SK-N-SH treated with all-trans-retinoic acid at 6 μM for 48 hours (cell line): ENCODE measurements around the gene CDK6.
A peak's percentile ranks its signal among the peaks of the same experiment; 100 is the strongest.

Experiments
- ATAC-seq: fragments of 200-7000 bp; cut with Tn5 transposase; 3 replicates; pipeline ENCODE4 v1.9.1; 2020; ENCODE audit warnings: mild to moderate bottlenecking, moderate library complexity
- BACH2 ChIP-seq: fragments of 250-450 bp; sonication (Bioruptor Pico); IDR thresholded peaks from 2 replicates; pipeline ENCODE4 v1.9.0; 2021; ENCODE audit warnings: mild to moderate bottlenecking, borderline replicate concordance
- CREB5 ChIP-seq: fragments of 250-450 bp; sonication (Bioruptor Pico); IDR thresholded peaks from 2 replicates; pipeline ENCODE4 v1.5.1; 2020; ENCODE audit warnings: low read depth, mild to moderate bottlenecking, moderate library complexity
- CSDC2 ChIP-seq: fragments of 250-450 bp; sonication (Bioruptor Pico); IDR thresholded peaks from 2 replicates; pipeline ENCODE4 v1.5.0; 2020; ENCODE audit warnings: mild to moderate bottlenecking, moderate library complexity
- CSRNP3 ChIP-seq: fragments of 250-450 bp; sonication (Bioruptor Pico); IDR thresholded peaks from 2 replicates; pipeline ENCODE4 v1.5.1; 2021; ENCODE audit warnings: mild to moderate bottlenecking, moderate library complexity
- ESRRG ChIP-seq: fragments of 250-450 bp; sonication (Bioruptor Pico); IDR thresholded peaks from 2 replicates; pipeline ENCODE4 v1.6.1; 2021; ENCODE audit warnings: mild to moderate bottlenecking
- ISL1 ChIP-seq: fragments of 250-450 bp; sonication (Bioruptor Pico); IDR thresholded peaks from 2 replicates; pipeline ENCODE4 v2.1.2; 2022; ENCODE audit warnings: mild to moderate bottlenecking, moderate library complexity
- OSR1 ChIP-seq: fragments of 250-450 bp; sonication (Bioruptor Pico); IDR thresholded peaks from 2 replicates; pipeline ENCODE4 v1.8.0; 2022; ENCODE audit warnings: moderate library complexity, mild to moderate bottlenecking, inconsistent platforms
- PATZ1 ChIP-seq: fragments of 250-450 bp; sonication (Bioruptor Pico); IDR thresholded peaks from 2 replicates; pipeline ENCODE4 v1.8.0; 2020; ENCODE audit warnings: mild to moderate bottlenecking, moderate library complexity, borderline replicate concordance
- SNAI2 ChIP-seq: fragments of 250-450 bp; sonication (Bioruptor Pico); IDR thresholded peaks from 2 replicates; pipeline ENCODE4 v1.5.0; 2020; ENCODE audit warnings: mild to moderate bottlenecking, moderate library complexity
- TCF4 ChIP-seq: fragments of 250-450 bp; sonication (Bioruptor Pico); IDR thresholded peaks from 2 replicates; pipeline ENCODE4 v1.8.0; 2021; ENCODE audit warnings: mild to moderate bottlenecking, moderate library complexity, borderline replicate concordance
- TOX ChIP-seq: fragments of 250-450 bp; sonication (Bioruptor Pico); IDR thresholded peaks from 2 replicates; pipeline ENCODE4 v1.8.0; 2021; ENCODE audit warnings: mild to moderate bottlenecking, moderate library complexity, borderline replicate concordance
- ZC3H10 ChIP-seq: fragments of 250-450 bp; sonication (Bioruptor Pico); IDR thresholded peaks from 2 replicates; pipeline ENCODE4 v1.5.1; 2021; ENCODE audit warnings: mild to moderate bottlenecking, moderate library complexity
- ZFP3 ChIP-seq: fragments of 250-450 bp; sonication (Bioruptor Pico); IDR thresholded peaks from 2 replicates; pipeline ENCODE4 v1.5.0; 2020; ENCODE audit warnings: mild to moderate bottlenecking, moderate library complexity
- ZFP30 ChIP-seq: fragments of 450-650 bp; formaldehyde crosslinking; IDR thresholded peaks from 2 replicates; pipeline ENCODE4 v1.5.0; 2022; ENCODE audit warnings: mild to moderate bottlenecking, moderate library complexity
- ZNF565 ChIP-seq: fragments of 450-650 bp; formaldehyde crosslinking; conservative IDR thresholded peaks from 2 replicates; pipeline ENCODE4 v1.5.0; 2020; ENCODE audit warnings: low read depth, mild to moderate bottlenecking, moderate library complexity
- TF ChIP-seq, protein P1 (sequence below): fragments of 250-450 bp; sonication (Bioruptor Pico); IDR thresholded peaks from 2 replicates; pipeline ENCODE4 v1.8.0; 2021; ENCODE audit warnings: low read depth, mild to moderate bottlenecking, moderate library complexity, borderline replicate concordance
- TF ChIP-seq, protein P2 (sequence below): fragments of 250-450 bp; sonication (Bioruptor Pico); IDR thresholded peaks from 2 replicates; pipeline ENCODE4 v1.5.0; 2020; ENCODE audit warnings: mild to moderate bottlenecking, moderate library complexity

CDK6 gene

DNA sequence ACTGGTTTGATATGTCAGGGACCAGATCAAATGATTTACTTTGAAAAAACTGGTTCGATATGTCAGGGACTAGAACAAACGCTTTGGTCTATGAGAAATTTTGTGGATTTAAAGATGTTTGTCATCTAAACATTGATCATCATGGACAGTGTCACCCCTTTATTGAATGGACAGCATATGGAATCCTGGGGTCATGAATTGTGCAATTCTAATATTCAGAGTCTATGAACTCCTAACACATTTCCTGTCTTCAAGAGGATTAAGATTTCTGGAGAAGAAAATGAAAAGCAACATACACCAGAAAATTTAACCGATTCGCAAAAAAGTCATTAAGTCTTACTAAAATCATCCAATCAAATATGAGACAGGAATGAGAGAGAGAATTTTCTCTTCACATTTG, 139.8 kb downstream of the CDK6 start:
- ATAC-seq: no peak
- TF ChIP-seq TCF4 (no peak), BACH2 (CRISPR knock-in tag) (no peak), PATZ1 (CRISPR knock-in tag) (no peak), CSDC2 (no peak), OSR1 (no peak), SNAI2 (CRISPR knock-in tag) (no peak), ZC3H10 (CRISPR knock-in tag) (no peak)
- TF ChIP-seq, protein P1, sequence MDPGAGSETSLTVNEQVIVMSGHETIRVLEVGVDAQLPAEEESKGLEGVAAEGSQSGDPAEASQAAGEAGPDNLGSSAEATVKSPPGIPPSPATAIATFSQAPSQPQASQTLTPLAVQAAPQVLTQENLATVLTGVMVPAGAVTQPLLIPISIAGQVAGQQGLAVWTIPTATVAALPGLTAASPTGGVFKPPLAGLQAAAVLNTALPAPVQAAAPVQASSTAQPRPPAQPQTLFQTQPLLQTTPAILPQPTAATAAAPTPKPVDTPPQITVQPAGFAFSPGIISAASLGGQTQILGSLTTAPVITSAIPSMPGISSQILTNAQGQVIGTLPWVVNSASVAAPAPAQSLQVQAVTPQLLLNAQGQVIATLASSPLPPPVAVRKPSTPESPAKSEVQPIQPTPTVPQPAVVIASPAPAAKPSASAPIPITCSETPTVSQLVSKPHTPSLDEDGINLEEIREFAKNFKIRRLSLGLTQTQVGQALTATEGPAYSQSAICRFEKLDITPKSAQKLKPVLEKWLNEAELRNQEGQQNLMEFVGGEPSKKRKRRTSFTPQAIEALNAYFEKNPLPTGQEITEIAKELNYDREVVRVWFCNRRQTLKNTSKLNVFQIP (CRISPR knock-in tag): no peak

- TF ChIP-seq CSDC2: 0 out of 2 replicates have a peak, but pooled peaks have one; percentile 10
- 0 out of 2 replicates have a peak, but pooled peaks have one; percentile 32 for TF ChIP-seq CREB5 (CRISPR knock-in tag)
- TF ChIP-seq BACH2 (CRISPR knock-in tag): no peak
- TF ChIP-seq, protein P2, sequence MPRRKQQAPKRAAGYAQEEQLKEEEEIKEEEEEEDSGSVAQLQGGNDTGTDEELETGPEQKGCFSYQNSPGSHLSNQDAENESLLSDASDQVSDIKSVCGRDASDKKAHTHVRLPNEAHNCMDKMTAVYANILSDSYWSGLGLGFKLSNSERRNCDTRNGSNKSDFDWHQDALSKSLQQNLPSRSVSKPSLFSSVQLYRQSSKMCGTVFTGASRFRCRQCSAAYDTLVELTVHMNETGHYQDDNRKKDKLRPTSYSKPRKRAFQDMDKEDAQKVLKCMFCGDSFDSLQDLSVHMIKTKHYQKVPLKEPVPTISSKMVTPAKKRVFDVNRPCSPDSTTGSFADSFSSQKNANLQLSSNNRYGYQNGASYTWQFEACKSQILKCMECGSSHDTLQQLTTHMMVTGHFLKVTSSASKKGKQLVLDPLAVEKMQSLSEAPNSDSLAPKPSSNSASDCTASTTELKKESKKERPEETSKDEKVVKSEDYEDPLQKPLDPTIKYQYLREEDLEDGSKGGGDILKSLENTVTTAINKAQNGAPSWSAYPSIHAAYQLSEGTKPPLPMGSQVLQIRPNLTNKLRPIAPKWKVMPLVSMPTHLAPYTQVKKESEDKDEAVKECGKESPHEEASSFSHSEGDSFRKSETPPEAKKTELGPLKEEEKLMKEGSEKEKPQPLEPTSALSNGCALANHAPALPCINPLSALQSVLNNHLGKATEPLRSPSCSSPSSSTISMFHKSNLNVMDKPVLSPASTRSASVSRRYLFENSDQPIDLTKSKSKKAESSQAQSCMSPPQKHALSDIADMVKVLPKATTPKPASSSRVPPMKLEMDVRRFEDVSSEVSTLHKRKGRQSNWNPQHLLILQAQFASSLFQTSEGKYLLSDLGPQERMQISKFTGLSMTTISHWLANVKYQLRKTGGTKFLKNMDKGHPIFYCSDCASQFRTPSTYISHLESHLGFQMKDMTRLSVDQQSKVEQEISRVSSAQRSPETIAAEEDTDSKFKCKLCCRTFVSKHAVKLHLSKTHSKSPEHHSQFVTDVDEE: 0 out of 2 replicates have a peak, but pooled peaks have one; percentile 23
- TF ChIP-seq CSRNP3: peak; percentile 56; the same call in 1 of the 2 replicates
- TF ChIP-seq ISL1: peak; percentile 80
- TF ChIP-seq ZFP3 (CRISPR knock-in tag): 0 out of 2 replicates have a peak, but pooled peaks have one; percentile 59
- no peak for TF ChIP-seq TOX (CRISPR knock-in tag)
- ATAC-seq: peak; percentile 42
Observed at GRCh38 chr7:92695308-92696261, 140.8 kb downstream of the CDK6 start.

DNA sequence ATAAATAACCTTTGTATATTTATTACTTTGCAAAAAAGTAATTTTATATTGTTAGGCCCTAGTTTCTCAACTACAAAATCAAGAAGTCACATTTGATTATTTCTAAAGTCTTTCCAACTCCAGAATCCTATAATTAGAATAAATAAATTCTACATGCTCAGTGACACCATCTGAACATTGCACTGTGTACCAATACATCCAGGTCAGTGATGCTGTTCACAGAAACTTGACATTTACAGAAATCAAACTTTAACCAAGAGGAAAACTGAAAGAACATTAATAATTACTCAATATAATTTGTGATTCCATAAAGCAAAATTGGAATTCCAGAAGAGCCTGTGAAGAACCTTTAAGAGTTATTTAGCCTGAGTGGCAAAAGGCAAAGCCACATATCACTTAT, 142.2 kb downstream of the CDK6 start:
- ATAC-seq: no peak
- TF ChIP-seq SNAI2 (CRISPR knock-in tag): no peak
- no peak for TF ChIP-seq OSR1
- no peak for TF ChIP-seq ZFP3 (CRISPR knock-in tag)
- no peak for TF ChIP-seq CSRNP3
- TF ChIP-seq ZNF565 (CRISPR knock-in tag): no peak
- no peak for TF ChIP-seq PATZ1 (CRISPR knock-in tag)
- TF ChIP-seq TOX (CRISPR knock-in tag): no peak
- TF ChIP-seq ZC3H10 (CRISPR knock-in tag): no peak
- TF ChIP-seq BACH2 (CRISPR knock-in tag): no peak
- no peak for TF ChIP-seq ZFP30 (CRISPR knock-in tag)
- TF ChIP-seq ESRRG (CRISPR knock-in tag): no peak
- TF ChIP-seq, protein P2: no peak
